Measurements from ENCODE around the gene PDHX. TPM values are rescaled to one million over a fixed set of nuclear protein-coding genes. Genes with fewer than 3 reads are reported as not detected.

PDHX gene
- total RNA-seq, 1 experiment from 2014 or later = 43.4 TPM

DNA sequence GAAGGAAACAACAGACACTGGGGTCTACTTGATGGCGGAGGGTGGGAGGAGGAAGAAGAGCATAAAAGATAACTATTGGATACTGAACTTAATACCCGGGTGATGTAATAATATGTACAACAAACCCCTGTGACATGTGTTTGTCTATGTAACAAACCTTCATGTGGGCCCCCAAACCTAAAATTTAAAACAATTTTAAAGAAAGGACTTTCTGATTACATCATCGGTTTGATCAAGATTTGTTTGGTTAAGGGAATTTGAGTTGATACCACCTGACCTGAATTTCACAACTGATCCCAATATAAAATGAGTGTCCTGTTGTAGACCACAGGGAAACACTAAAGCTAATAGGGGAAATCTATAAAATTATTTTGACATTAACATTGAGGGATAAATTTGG, 34.5 kb upstream of the PDHX start:
- Mint-ChIP-seq H3K4me3 (no peak overlapping the region), H3K27me3 (ENCODE audit: low read depth) (no peaks in the 10 kb centered on the region), H3K9me3 (peaks cover 4% of the 10 kb centered on the region), H3K4me1 (no peaks in the 10 kb centered on the region), H3K27ac (no peak overlapping the region), H3K36me3 (peaks cover 17% of the 10 kb centered on the region)
- POLR2A ChIA-PET = no interaction called here
- DNase-seq (ENCODE audit: low spot score) = no peak
- no peak for ATAC-seq
- CTCF ChIA-PET = no interaction called here
- no peak for TF ChIP-seq ZNF532 (CRISPR knock-in tag; IDR thresholded peaks at IDR 0.05; ENCODE audit: borderline replicate concordance)
- TF ChIP-seq ZNF219 (CRISPR knock-in tag; IDR thresholded peaks at IDR 0.05; ENCODE audit: borderline replicate concordance) = no peak
- TF ChIP-seq FOXP1 (CRISPR knock-in tag; IDR thresholded peaks at IDR 0.05; ENCODE audit: borderline replicate concordance) = no peak
- TF ChIP-seq MAX (CRISPR knock-in tag; IDR thresholded peaks at IDR 0.05) = no peak
- TF ChIP-seq ATF2 (CRISPR knock-in tag; IDR thresholded peaks at IDR 0.05; ENCODE audit: borderline replicate concordance, low read depth) = no peak
- no peak for TF ChIP-seq SP1 (CRISPR knock-in tag; conservative IDR thresholded peaks at IDR 0.05)
- no peak for TF ChIP-seq HMGA2 (CRISPR knock-in tag; IDR thresholded peaks at IDR 0.05)
- TF ChIP-seq NFATC4 (CRISPR knock-in tag; IDR thresholded peaks at IDR 0.05) = no peak
- TF ChIP-seq, protein P1, sequence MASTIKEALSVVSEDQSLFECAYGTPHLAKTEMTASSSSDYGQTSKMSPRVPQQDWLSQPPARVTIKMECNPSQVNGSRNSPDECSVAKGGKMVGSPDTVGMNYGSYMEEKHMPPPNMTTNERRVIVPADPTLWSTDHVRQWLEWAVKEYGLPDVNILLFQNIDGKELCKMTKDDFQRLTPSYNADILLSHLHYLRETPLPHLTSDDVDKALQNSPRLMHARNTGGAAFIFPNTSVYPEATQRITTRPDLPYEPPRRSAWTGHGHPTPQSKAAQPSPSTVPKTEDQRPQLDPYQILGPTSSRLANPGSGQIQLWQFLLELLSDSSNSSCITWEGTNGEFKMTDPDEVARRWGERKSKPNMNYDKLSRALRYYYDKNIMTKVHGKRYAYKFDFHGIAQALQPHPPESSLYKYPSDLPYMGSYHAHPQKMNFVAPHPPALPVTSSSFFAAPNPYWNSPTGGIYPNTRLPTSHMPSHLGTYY (CRISPR knock-in tag; IDR thresholded peaks at IDR 0.05) = no peak
- TF ChIP-seq STAT6 (CRISPR knock-in tag; conservative IDR thresholded peaks at IDR 0.05; ENCODE audit: low read depth) = no peak
- no peak for TF ChIP-seq ZNF512 (CRISPR knock-in tag; IDR thresholded peaks at IDR 0.05; ENCODE audit: borderline replicate concordance)

DNA sequence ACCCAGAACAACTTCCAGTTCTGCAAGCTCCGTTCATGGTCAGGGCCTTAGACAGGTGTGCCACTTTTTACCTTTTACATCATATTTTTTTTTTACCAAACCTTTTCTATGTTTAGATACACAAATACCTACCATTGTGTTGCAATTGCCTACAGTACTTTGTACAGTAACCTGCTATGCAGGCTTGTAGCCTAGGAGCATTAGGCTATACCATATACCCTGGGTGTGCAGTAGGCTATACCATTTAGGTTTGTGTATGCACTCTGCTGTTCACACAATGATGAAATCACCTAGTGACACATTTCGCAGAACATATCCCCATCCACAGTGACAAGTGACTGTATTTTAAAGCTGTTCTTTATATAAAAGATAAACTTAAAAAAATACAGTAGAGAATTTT, 29.8 kb upstream of the PDHX start:
- no peaks in the 10 kb centered on the region for H3K27me3 Mint-ChIP-seq (ENCODE audit: low read depth)
- ChIA-PET POLR2A (no interaction called here), CTCF (interaction anchor here (1.4 kb wide), 1 partner anchor 12 kb away, joined by 3 read pairs; no protein-coding TSS in a partner anchor)
- peaks cover 1% of the 10 kb centered on the region for H3K9me3 Mint-ChIP-seq
- H3K36me3 Mint-ChIP-seq = peaks cover 14% of the 10 kb centered on the region
- ATAC-seq = no peak
- no peak overlapping the region for H3K27ac Mint-ChIP-seq
- DNase-seq (ENCODE audit: low spot score) = no peak
- H3K4me3 Mint-ChIP-seq = no peak overlapping the region
- no peaks in the 10 kb centered on the region for H3K4me1 Mint-ChIP-seq
- TF ChIP-seq AFF4 (CRISPR knock-in tag; IDR thresholded peaks at IDR 0.05; ENCODE audit: borderline replicate concordance) = no peak
- TF ChIP-seq, protein P1 (CRISPR knock-in tag; IDR thresholded peaks at IDR 0.05) = no peak
- TF ChIP-seq FOXK1 (CRISPR knock-in tag; IDR thresholded peaks at IDR 0.05) = no peak
- no peak for TF ChIP-seq USF1 (CRISPR knock-in tag; IDR thresholded peaks at IDR 0.05)
